SH-SY5Y (cell line): ENCODE data around the gene CFAP69.

Experiments
- GATA2 ChIP-seq: IDR thresholded peaks from 2 replicates; pipeline ENCODE4 v1.6.1; 2011; ENCODE audit warnings: mild to moderate bottlenecking, low read depth, low read length
- GATA3 ChIP-seq: IDR thresholded peaks from 2 replicates; pipeline ENCODE4 v1.6.1; 2011; ENCODE audit warnings: low read depth, mild to moderate bottlenecking, low read length, moderate library complexity

The CFAP69 gene, protein sequence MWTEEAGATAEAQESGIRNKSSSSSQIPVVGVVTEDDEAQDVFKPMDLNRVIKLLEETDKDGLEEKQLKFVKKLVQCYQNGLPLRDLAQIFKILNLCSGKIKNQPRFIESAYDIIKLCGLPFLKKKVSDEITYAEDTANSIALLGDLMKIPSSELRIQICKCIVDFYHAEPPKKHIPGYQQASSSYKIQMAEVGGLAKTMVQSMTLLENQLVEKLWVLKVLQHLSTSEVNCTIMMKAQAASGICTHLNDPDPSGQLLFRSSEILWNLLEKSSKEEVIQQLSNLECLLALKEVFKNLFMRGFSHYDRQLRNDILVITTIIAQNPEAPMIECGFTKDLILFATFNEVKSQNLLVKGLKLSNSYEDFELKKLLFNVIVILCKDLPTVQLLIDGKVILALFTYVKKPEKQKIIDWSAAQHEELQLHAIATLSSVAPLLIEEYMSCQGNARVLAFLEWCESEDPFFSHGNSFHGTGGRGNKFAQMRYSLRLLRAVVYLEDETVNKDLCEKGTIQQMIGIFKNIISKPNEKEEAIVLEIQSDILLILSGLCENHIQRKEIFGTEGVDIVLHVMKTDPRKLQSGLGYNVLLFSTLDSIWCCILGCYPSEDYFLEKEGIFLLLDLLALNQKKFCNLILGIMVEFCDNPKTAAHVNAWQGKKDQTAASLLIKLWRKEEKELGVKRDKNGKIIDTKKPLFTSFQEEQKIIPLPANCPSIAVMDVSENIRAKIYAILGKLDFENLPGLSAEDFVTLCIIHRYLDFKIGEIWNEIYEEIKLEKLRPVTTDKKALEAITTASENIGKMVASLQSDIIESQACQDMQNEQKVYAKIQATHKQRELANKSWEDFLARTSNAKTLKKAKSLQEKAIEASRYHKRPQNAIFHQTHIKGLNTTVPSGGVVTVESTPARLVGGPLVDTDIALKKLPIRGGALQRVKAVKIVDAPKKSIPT

DNA sequence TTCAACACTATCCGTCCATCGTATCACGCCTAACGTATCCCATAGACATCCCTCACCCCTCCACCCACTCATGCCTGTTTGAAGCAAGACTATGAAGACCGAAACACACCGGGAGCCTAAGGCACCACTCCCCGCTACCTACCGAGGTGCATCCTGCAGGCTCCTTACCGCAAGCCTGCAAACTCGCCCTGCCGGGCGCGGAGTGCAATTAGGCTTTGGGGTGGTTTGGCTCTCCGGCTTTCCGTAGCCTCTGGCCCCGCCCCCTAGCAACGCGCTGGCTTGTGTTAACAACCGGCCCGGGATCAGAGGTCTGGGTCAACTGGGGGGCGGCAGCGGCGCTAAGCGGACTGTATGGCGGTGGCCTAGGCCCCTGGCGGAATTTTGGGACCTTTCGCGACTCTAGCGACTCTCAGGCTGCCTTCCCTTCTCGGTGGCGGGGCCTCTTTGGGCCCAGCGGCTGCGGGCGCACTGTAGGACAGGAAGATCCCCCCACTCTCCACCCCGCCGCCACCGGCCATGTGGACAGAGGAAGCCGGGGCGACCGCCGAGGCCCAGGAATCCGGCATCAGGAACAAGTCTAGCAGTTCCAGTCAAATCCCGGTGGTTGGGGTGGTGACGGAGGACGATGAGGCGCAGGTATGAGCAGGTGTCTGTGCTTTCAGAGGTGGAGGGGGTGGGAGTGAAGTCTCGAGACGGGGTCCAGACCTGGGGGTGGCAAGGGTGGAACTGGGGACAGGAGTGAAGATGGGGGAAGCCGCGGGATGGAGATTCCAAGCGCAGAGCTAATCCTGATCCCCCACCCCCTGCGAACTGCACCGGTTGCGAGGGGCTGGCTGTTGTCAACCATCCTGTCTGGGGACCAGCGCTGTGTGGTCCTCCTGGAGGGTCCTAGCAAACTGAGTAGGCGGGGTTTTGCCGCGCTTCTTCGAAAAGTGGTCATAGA lies at the start of gene CFAP69:
Gene CFAP69, plus strand, starts transcription at position 266 of the 943 bp plus-strand sequence. Its CDS starts 251 bp downstream, at position 517.
- TF ChIP-seq GATA2: no peak
- TF ChIP-seq GATA3: no peak

DNA sequence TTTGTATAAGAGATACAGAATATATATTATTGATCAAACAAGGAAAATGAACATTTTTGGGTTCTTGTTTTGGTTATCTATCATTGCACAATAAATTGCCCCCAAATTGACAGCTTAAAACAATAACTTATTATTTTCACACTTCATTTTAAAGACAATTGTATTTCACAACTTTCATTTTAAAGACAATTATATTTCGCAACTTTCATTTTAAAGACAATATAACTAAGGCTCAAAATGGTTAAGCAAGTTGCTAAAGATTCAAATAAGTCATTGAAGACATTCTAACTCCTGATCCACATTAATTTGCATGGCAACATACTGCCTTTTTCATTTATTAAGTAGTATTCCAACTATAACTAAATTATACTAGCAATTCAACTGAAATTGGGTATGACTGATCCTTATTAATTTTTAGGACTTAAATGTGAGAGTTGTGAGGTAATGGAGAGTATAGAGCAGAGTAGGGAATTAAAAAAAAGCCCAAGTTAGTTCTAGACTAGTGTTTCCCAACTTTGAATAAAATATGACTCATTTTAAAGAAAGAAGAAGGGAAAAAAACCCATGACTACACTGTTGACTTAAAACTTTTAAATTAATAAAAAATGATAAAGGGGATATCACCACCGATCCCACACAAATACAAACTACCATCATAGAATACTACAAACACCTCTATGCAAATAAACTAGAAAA lies 43.3 kb upstream of the CFAP69 start:
- TF ChIP-seq GATA2: no peak

DNA sequence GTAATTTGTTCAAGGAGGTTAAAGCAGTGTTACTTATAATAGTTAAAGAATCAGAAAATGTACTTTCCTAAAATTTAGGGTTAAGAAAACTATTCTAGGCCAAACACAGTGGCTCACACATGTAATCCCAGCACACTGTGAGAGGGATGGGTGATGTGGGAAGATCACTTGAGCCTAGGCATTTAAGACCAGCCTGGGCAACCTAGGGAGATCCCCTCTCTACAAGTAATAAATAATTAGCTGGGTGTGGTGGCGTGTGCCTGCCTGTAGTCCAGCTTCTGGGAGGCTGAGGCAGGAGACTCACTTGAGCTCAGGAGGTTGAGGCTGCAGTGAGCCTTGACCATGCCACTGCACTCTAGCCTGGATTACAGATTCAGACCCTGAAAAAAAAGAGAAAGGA lies 37.0 kb upstream of the CFAP69 start:
- TF ChIP-seq GATA3: no peak
- no peak for TF ChIP-seq GATA2

DNA sequence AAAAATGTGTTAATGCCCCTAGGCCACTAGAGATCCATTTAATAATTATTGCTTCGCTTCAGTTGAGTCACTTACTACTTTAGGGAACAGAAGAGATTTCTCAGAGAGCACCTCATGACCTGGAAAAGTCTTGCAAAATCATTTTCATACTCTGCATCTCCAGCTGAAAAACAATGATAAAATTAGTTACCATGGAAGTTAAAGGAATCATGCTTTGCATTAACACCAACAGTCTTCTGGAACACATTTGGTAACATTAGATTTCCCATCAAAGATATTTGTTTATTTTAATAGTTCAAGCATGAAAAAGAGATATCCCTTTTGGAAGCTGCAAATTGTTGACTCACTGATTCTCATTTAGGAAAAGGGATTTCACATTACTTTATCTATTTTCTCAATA lies 35.2 kb upstream of the CFAP69 start:
- TF ChIP-seq GATA2: no peak
- TF ChIP-seq GATA3: no peak

DNA sequence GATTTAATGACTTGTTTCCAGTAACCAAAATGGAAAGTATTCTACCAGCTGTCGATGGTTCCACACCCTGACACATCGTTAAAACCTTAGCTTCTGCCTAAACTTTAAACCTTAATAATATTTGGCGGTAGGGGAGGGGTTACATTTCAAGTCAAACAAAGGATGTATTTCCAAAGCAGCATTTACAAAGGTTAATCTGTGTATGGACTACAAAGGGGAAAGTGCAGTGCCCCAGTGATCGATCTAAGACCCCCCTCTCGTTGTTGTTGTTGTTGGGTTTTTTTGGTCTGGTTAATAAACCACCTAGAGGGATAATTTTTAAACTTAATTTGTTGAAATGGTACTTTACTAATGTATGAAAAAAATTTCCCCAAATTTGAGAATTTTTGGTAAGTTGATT lies 34.5 kb upstream of the CFAP69 start:
- TF ChIP-seq GATA2: no peak
- TF ChIP-seq GATA3: no peak

DNA sequence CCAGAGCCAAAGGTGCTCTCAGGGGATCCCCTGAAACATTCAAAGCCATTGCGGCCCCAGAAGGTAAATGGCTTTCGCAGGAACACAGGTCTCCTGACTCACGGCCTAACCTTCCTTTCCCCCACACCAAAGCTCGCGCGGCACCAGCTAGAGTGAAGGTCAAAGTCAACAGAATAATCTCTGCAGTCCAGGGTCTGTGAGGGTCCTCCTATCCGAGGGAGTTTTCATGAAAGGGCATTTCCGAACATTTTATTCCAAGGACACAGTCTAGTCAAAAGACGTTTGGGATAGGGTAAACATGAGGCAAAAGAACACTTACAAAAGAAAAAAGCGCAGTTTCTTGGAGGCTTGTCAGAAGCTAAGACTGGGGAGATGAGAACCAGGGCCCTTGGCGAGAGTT lies 34.0 kb upstream of the CFAP69 start:
- no peak for TF ChIP-seq GATA3
- TF ChIP-seq GATA2: no peak

DNA sequence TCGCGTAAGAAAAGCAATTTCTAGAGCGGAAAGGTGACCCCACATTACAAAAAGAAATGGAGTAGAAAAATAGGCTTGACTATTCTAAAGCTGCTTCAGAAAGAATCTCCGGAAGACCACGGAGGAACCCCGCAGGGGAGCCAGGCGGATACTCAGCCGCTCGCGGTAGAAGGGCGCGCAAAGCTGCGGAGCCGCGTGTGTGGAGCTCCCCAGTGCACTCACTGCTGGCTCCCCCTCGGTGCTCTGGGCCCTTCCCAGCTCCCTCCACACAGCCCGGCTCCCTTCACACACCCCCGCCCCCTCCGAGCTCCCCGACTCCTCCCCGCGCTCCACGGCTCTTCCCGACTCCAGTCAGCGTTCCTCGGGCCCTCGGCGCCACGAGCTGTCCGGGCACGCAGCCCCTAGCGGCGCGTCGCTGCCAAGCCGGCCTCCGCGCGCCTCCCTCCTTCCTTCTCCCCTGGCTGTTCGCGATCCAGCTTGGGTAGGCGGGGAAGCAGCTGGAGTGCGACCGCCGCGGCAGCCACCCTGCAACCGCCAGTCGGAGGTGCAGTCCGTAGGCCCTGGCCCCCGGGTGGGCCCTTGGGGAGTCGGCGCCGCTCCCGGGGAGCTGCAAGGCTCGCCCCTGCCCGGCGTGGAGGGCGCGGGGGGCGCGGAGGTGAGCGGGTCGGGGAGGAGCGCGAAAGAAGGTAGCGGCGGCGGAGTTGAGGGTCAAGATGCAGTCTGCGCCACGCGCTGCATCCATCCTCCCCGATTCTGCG lies 33.4 kb upstream of the CFAP69 start, which contains the start of gene STEAP2:
Gene STEAP2, plus strand, starts transcription at position 350 of the 758 bp plus-strand sequence. CDS start 13,343 bp downstream, outside the sequence.
- no peak for TF ChIP-seq GATA2
- no peak for TF ChIP-seq GATA3

DNA sequence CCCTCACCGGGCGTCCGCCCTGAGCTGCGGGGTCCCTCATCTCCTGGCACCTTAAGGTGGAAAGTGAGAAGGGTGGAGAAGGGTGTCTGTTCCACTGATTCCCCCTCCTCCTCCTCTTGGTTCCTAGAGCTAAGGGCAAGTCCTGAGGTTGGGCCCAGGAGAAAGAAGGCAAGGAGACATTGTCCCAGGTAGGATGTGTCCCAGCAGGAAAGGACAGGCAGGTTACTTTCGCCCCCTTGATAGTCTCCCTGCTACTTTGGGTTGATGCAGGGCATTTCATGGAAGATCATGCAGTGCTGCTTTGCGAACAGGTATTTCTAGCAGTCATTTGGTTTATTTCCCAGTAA lies 32.9 kb upstream of the CFAP69 start:
- no peak for TF ChIP-seq GATA3
- TF ChIP-seq GATA2: no peak

DNA sequence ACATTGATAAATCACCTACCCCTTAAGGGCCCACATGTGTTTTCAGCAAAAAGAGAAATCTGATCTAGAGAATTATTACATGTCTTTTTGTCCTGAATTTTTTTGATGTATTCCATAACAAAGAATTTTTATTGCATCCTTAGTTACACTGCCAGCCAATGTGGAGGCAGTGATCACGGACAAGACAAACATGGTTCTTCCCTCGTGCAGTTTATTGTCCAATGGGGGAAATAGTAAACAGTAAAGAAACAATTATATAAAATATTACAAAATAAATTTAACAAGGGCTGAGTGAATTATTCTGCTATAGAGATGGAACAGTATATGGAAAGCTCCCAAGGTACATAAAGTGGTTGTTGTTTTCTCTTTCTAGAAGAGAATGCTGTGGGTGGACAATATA lies 31.5 kb upstream of the CFAP69 start:
- TF ChIP-seq GATA2 (no peak), GATA3 (no peak)

DNA sequence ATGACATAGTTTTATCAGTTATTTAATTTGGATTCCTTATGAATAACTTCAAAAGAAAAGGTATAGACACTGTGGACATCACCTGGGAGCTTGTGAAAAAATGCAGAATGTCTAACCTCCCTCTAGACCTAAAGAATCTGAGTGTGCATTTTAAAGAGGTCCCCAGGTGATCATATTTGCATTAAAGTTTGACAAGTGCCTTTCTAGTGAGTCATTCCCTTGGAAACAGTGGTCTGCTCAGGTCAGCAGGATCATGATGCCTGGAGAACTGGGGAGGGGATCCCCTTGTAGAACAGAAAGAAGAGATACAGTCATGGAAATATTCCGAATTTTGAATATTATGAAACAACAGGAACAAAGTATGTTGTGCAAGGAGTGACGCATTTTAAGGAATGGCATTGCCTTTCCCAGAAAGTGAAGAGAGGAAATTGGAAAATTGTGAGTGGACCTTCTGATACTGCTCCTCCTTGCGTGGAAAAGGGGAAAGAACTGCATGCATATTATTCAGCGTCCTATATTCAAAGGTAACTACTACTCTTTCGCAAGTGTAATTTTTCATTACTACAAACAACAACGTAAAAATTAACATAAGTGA lies 28.8 kb upstream of the CFAP69 start:
- TF ChIP-seq GATA2 (no peak), GATA3 (no peak)

DNA sequence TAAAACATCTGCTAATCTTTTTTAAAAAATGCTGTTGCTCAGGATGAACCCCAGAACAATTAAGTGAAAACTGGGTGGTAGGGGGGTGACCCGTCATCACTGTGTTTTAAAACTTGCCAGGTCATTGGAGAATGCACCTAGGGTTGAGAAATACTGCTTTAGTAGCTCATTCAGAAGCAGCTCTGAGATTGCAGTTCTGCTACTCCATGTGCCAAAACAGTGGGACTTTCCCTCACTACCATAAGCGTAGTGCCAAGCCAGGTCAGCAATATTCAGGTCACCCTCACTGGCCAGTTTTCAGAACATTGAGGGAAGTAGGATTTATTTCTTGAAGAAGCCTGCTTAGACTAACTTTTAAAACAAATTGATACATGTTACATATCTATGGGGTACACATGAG lies 28.2 kb upstream of the CFAP69 start:
- TF ChIP-seq GATA3 (no peak), GATA2 (no peak)

DNA sequence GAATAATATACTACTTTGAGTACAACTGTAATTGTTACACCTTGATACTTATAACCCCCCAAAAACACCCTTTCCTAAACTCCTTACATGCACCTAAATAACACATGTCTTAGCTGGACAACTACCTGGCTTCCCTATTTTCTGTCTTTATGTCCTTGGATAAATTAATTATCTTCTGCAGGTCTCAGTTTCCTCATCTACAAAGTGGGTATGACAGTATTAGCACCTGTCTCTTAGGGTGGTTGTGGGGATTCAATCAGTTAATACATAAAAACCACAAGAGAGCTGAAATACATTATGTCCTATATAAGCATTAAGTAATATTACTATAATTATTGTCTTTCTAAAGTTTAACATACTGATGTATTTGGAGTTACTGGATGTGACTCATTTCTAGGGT lies 22.6 kb upstream of the CFAP69 start:
- TF ChIP-seq GATA2 (no peak), GATA3 (no peak)
